Measurements from ENCODE around the gene SHISA9. TPM values are rescaled to one million over a fixed set of nuclear protein-coding genes. Genes with fewer than 3 reads are reported as not detected.

The SHISA9 gene
- total and polyA plus RNA-seq, 2 donors (not counting 1 experiment from before 2014, with no cell fraction given): 0.03 to 0.07 TPM

- H2AFZ ChIP-seq (ENCODE audit: insufficient read depth, low read depth, low read length, poor library complexity, severe bottlenecking): no peak overlapping the region
- peaks cover 2% of the 10 kb centered on the region for H3K9me3 Mint-ChIP-seq (ENCODE audit: insufficient read depth)
- H3K27me3 Mint-ChIP-seq: no peaks in the 10 kb centered on the region
- no CpG with 5 or more reads among the region's 5 CpGs for whole genome bisulfite sequencing (ENCODE audit: insufficient coverage)
- H3K4me3 Mint-ChIP-seq: no peak overlapping the region
- H3K4me3 ChIP-seq (ENCODE audit: control extremely low read depth in 1 of 5, extremely low read depth in 1 of 5, insufficient read depth in 1 of 5, low read depth in 2 of 5, low read length in 4 of 5): no peak overlapping the region
- ChIA-PET POLR2A (no interaction called here), CTCF (no interaction called here)
- DNase-seq (no peak), ATAC-seq (ENCODE audit: low read depth) (no peak)
- no peak for TF ChIP-seq CTCF (IDR thresholded peaks at IDR 0.05)
- no peak for TF ChIP-seq EZH2 (IDR thresholded peaks at IDR 0.05; ENCODE audit: borderline replicate concordance, insufficient read depth, low read depth, low read length, poor library complexity, severe bottlenecking)
- no peaks in the 10 kb centered on the region for H3K4me1 ChIP-seq (ENCODE audit: control insufficient read depth in 2 of 2, insufficient read depth in 2 of 2, low read length in 2 of 2)
- no peaks in the 10 kb centered on the region for H4K20me1 ChIP-seq (ENCODE audit: control insufficient read depth, insufficient read depth, low read length, poor library complexity, severe bottlenecking)
- H3K27me3 ChIP-seq (replicated peaks in 1 of 4; ENCODE audit: control extremely low read depth in 1 of 4, control insufficient read depth in 3 of 4, insufficient read depth in 4 of 4, low read length in 3 of 4): no peaks in the 10 kb centered on the region
- H3K4me1 Mint-ChIP-seq: no peaks in the 10 kb centered on the region
- H3K4me2 ChIP-seq (replicated peaks; ENCODE audit: low read depth, low read length, poor library complexity, severe bottlenecking): no peak overlapping the region
- H3K79me2 ChIP-seq (ENCODE audit: control insufficient read depth, insufficient read depth, low read length): no peaks in the 10 kb centered on the region
- H3K27ac ChIP-seq (ENCODE audit: low read length in 2 of 2): no peak overlapping the region
- H3K9ac ChIP-seq (ENCODE audit: low read length): no peak overlapping the region
- no peaks in the 10 kb centered on the region for H3K36me3 ChIP-seq (replicated peaks in 1 of 2; ENCODE audit: control extremely low read depth in 1 of 2, control insufficient read depth in 1 of 2, extremely low read depth in 1 of 2, insufficient read depth in 2 of 2, low read length in 1 of 2)
- H3K9me3 ChIP-seq (ENCODE audit: control extremely low read depth in 1 of 3, control insufficient read depth in 2 of 3, insufficient read depth in 1 of 3, low read length in 2 of 3): no peaks in the 10 kb centered on the region
- no peak overlapping the region for H3K27ac Mint-ChIP-seq
- intact Hi-C loops (cut with micrococcal nuclease): no loop called here
These were observed 180.5 kb downstream of the SHISA9 start for GRCh38 chr16:13081825-13082331.

GRCh38 chr16:13083681-13084080, 182.3 kb downstream of the SHISA9 start:
- no peaks in the 10 kb centered on the region for H3K79me2 ChIP-seq (ENCODE audit: control insufficient read depth, insufficient read depth, low read length)
- intact Hi-C loops (cut with micrococcal nuclease): no loop called here
- ATAC-seq (ENCODE audit: low read depth) (no peak), DNase-seq (no peak)
- no peaks in the 10 kb centered on the region for H3K9me3 ChIP-seq (ENCODE audit: control extremely low read depth in 1 of 3, control insufficient read depth in 2 of 3, insufficient read depth in 1 of 3, low read length in 2 of 3)
- Mint-ChIP-seq H3K4me1 (no peaks in the 10 kb centered on the region), H3K9me3 (ENCODE audit: insufficient read depth) (peaks cover 2% of the 10 kb centered on the region), H3K4me3 (no peak overlapping the region), H3K27me3 (no peaks in the 10 kb centered on the region), H3K27ac (no peak overlapping the region)
- no peak overlapping the region for H2AFZ ChIP-seq (ENCODE audit: insufficient read depth, low read depth, low read length, poor library complexity, severe bottlenecking)
- no peaks in the 10 kb centered on the region for H4K20me1 ChIP-seq (ENCODE audit: control insufficient read depth, insufficient read depth, low read length, poor library complexity, severe bottlenecking)
- no peak overlapping the region for H3K4me3 ChIP-seq (ENCODE audit: control extremely low read depth in 1 of 5, extremely low read depth in 1 of 5, insufficient read depth in 1 of 5, low read depth in 2 of 5, low read length in 4 of 5)
- TF ChIP-seq CTCF (IDR thresholded peaks at IDR 0.05): no peak
- TF ChIP-seq EZH2 (IDR thresholded peaks at IDR 0.05; ENCODE audit: borderline replicate concordance, insufficient read depth, low read depth, low read length, poor library complexity, severe bottlenecking): no peak
- H3K4me2 ChIP-seq (replicated peaks; ENCODE audit: low read depth, low read length, poor library complexity, severe bottlenecking): no peak overlapping the region
- ChIA-PET POLR2A (no interaction called here), CTCF (no interaction called here)
- no peaks in the 10 kb centered on the region for H3K27me3 ChIP-seq (replicated peaks in 1 of 4; ENCODE audit: control extremely low read depth in 1 of 4, control insufficient read depth in 3 of 4, insufficient read depth in 4 of 4, low read length in 3 of 4)
- no peak overlapping the region for H3K27ac ChIP-seq (ENCODE audit: low read length in 2 of 2)
- H3K36me3 ChIP-seq (replicated peaks in 1 of 2; ENCODE audit: control extremely low read depth in 1 of 2, control insufficient read depth in 1 of 2, extremely low read depth in 1 of 2, insufficient read depth in 2 of 2, low read length in 1 of 2): no peaks in the 10 kb centered on the region
- H3K9ac ChIP-seq (ENCODE audit: low read length): no peak overlapping the region
- H3K4me1 ChIP-seq (ENCODE audit: control insufficient read depth in 2 of 2, insufficient read depth in 2 of 2, low read length in 2 of 2): no peaks in the 10 kb centered on the region
- no CpG with 5 or more reads among the region's 5 CpGs for WGBS (ENCODE audit: insufficient coverage)
